MCF 10A (cell line): Measurements from ENCODE around the gene CCDC57. TPM values are rescaled to one million over a fixed set of nuclear protein-coding genes. Genes with fewer than 3 reads are reported as not detected.
"Not testable (repeated sequence)": the region's sequence is repeated elsewhere in the genome, so short reads cannot be mapped to it uniquely, and the experiment has no call there.

Source experiments
- BruUV-seq: library from RNA; stranded (reverse); fragments of 400-500 nt; replicated peaks from 2 replicates; lab custom pipeline; 2021; lab: Mats Ljungman, UMichigan
- CTCF ChIA-PET: fragments of 300-600 bp; sonication (Branson Sonifier 250); formaldehyde crosslinking; extraction: SDS; loops from one replicate; lab custom pipeline; 2021; ENCODE audit warnings: antibody characterized with exemption, inconsistent platforms; lab: Yijun Ruan, JAX
- POLR2A ChIA-PET: fragments of 300-600, 350-650 bp; sonication (Branson Sonifier 250); formaldehyde crosslinking; extraction: SDS; loops from one replicate; lab custom pipeline; 2020; ENCODE audit warnings: antibody characterized with exemption, inconsistent platforms; lab: Yijun Ruan, JAX
- DNase-seq: peaks from one replicate; pipeline ENCODE4 v3.0.0-alpha.2; 2018; ENCODE audit not compliant: unreplicated experiment
- H3K27ac Mint-ChIP-seq: one replicate; pipeline ENCODE4 v1.8.0; 2022; ENCODE audit warnings: mild to moderate bottlenecking, low read depth, mixed read lengths; ENCODE audit not compliant: unreplicated experiment
- H3K27me3 Mint-ChIP-seq: one replicate; pipeline ENCODE4 v1.8.0; 2022; ENCODE audit warnings: mixed read lengths; ENCODE audit not compliant: insufficient read depth, unreplicated experiment
- H3K36me3 Mint-ChIP-seq: one replicate; pipeline ENCODE4 v1.8.0; 2022; ENCODE audit warnings: mild to moderate bottlenecking, moderate library complexity, mixed read lengths; ENCODE audit not compliant: insufficient read depth, unreplicated experiment
- H3K4me1 Mint-ChIP-seq: one replicate; pipeline ENCODE4 v1.8.0; 2022; ENCODE audit warnings: mixed read lengths; ENCODE audit not compliant: insufficient read depth, unreplicated experiment
- H3K4me3 Mint-ChIP-seq: one replicate; pipeline ENCODE4 v1.8.0; 2022; ENCODE audit warnings: mild to moderate bottlenecking, moderate library complexity, mixed read lengths; ENCODE audit not compliant: unreplicated experiment
- H3K9me3 Mint-ChIP-seq: one replicate; pipeline ENCODE4 v1.8.0; 2022; ENCODE audit warnings: mixed read lengths; ENCODE audit not compliant: unreplicated experiment
- CTCF ChIP-seq: fragments of 200-600 bp; IDR thresholded peaks from one replicate; pipeline ENCODE4 v1.8.0; 2022; ENCODE audit warnings: antibody characterized with exemption, mild to moderate bottlenecking; ENCODE audit not compliant: unreplicated experiment
- intact Hi-C: fragments of 100-400 bp; cut with micrococcal nuclease; formaldehyde crosslinking; loops from 2 replicates; pipeline ENCODE4 v1.14.1; 2022
- total RNA-seq: library from RNA; stranded (reverse); gene quantifications from 2 replicates; pipeline ENCODE4 v1.2.3, GENCODE V29; 2022

CCDC57 gene
- total RNA-seq, 1 experiment from 2014 or later = 86.8 TPM

GRCh38 chr17:82138511-82138992 is 74.1 kb downstream of the CCDC57 start:
- H3K27me3 Mint-ChIP-seq = no peaks in the 10 kb centered on the region
- TF ChIP-seq CTCF = no peak
- no peak overlapping the region for H3K4me3 Mint-ChIP-seq
- intact Hi-C loops = no loop called here
- H3K9me3 Mint-ChIP-seq = no peaks in the 10 kb centered on the region
- DNase-seq = no peak
- ChIA-PET CTCF (no interaction called here), POLR2A (interaction anchor here (0.7 to 2.4 kb wide), 3 partner anchors 32 to 51 kb away, joined by 3 to 8 read pairs (median 4); partner anchors contain the start of gene FASN)
- no TSS peak for BruUV-seq
- peaks cover 19% of the 10 kb centered on the region for H3K36me3 Mint-ChIP-seq
- peaks cover 9% of the 10 kb centered on the region for H3K4me1 Mint-ChIP-seq
- no peak overlapping the region for H3K27ac Mint-ChIP-seq

GRCh38 chr17:82134101-82134500 is 78.5 kb downstream of the CCDC57 start:
- Mint-ChIP-seq H3K9me3 (no peaks in the 10 kb centered on the region), H3K27me3 (no peaks in the 10 kb centered on the region), H3K27ac (peak overlapping the region; percentile 98), H3K4me1 (peaks cover 15% of the 10 kb centered on the region), H3K4me3 (peak overlapping the region; percentile 55), H3K36me3 (peaks cover 8% of the 10 kb centered on the region)
- intact Hi-C loops = no loop called here
- DNase-seq = peak; percentile 82
- no TSS peak for BruUV-seq
- ChIA-PET POLR2A (interaction anchor here (0.7 to 4.5 kb wide), 14 partner anchors 9 to 154 kb away, joined by 3 to 62 read pairs (median 4); partner anchors contain the start of genes DCXR and FASN), CTCF (no interaction called here)
- TF ChIP-seq CTCF = no peak

DNA sequence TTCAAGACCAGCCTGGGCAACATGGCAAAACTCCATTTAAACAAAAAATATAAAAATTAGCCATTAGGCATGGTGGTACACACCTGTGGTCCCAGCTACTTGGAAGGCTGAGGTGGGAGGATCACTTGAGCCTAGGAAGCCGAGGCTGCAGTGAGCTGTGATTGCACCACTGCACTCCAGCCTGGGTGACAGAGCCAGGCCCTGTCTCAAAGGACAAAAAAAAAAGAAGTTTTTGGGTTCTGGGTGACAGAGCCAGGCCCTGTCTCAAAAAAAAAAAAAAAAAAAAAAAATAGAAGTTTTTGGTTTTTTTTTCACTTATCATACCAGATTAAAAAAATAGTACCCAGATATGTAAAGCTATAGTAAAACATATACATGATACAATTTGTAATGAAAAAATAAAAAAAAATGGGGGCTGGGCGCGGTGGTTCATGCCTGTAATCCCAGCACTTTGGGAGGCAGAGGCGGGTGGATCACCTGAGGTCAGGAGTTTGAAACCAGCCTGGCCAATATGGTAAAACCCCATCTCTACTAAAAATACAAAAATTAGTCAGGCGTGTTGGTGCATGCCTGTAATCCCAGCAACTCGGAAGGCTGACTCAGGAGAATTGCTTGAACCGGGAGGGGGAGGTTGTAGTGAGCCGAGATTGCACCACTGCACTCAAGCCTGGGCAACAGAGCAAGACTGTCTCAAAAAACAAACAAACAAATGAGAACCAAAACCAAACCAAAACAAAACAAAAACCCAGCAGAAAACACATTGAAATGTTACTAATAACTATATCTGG is 79.3 kb downstream of the CCDC57 start:
- Mint-ChIP-seq H3K27ac (peak overlapping the region; percentile 98), H3K4me1 (peaks cover 15% of the 10 kb centered on the region), H3K4me3 (peak overlapping the region; percentile 55)
- H3K9me3 Mint-ChIP-seq, intact Hi-C loops, BruUV-seq, H3K27me3 Mint-ChIP-seq, H3K36me3 Mint-ChIP-seq: not testable (repeated sequence)
- DNase-seq = peak; percentile 89
- ChIA-PET CTCF (interaction anchor here (1.0 kb wide), 1 partner anchor 27 kb away, joined by 6 read pairs; no protein-coding TSS in a partner anchor), POLR2A (interaction anchor here (0.6 to 4.5 kb wide), 12 partner anchors 9 to 235 kb away, joined by 3 to 62 read pairs (median 4); partner anchors contain the start of genes DCXR and FASN)

DNA sequence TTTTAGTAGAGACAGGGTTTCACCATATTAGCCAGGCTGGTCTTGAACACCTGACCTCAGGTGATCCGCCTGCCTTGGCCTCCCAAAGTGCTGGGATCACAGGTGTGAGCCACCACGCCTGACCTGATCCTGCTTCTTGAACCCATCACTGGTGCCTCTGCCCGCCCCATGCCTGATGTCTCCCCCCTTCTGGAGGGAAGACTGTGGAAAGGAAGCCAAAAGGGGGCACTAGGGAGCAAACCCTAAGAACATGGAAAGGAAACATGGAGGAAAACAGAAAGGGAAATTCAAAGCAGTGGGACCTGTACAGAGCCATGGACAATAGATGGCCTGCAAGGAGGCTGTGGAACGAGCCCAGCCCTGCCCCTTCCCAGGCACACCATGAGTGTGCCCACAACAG is 83.5 kb downstream of the CCDC57 start:
- Mint-ChIP-seq H3K36me3 (peaks cover 26% of the 10 kb centered on the region), H3K9me3 (no peaks in the 10 kb centered on the region), H3K27me3 (no peaks in the 10 kb centered on the region), H3K27ac (no peak overlapping the region), H3K4me3 (no peak overlapping the region), H3K4me1 (peaks cover 11% of the 10 kb centered on the region)
- intact Hi-C loops = no loop called here
- no TSS peak for BruUV-seq
- POLR2A ChIA-PET = interaction anchor here (2.2 kb wide), 1 partner anchor 31 kb away, joined by 8 read pairs; no protein-coding TSS in a partner anchor
- no peak for TF ChIP-seq CTCF
- CTCF ChIA-PET = interaction anchor here (0.6 kb wide), 1 partner anchor 247 kb away, joined by 5 read pairs; no protein-coding TSS in a partner anchor
- no peak for DNase-seq
